ENCODE measurements around the gene HES3. TPM values are rescaled to one million over a fixed set of nuclear protein-coding genes. Genes with fewer than 3 reads are reported as not detected.
A peak's percentile ranks its signal among the peaks of the same experiment; 100 is the strongest.

The HES3 gene
- total RNA-seq, 4 donors from 2014 or later: not detected

GRCh38 chr1:6285336-6285735 lies 41.4 kb downstream of the HES3 start:
- Histone ChIP-seq H3K36me3 (no peaks in the 10 kb centered on the region), H3K27ac (no peak overlapping the region), H3K9me3 (no peaks in the 10 kb centered on the region), H3K4me1 (peaks cover 8 to 10% of the 10 kb centered on the region in 2 donors), H3K27me3 (no peaks in the 10 kb centered on the region), H3K4me3 (no peak overlapping the region)
- intact Hi-C loops (cut with DNase I; ENCODE audit: low total_unique reads): no loop called here
- TF ChIP-seq CTCF (IDR thresholded peaks at IDR 0.05): no peak
- TF ChIP-seq POLR2A (IDR thresholded peaks at IDR 0.05): no peak
- DNase-seq: no peak

GRCh38 chr1:6286266-6286665 lies 42.3 kb downstream of the HES3 start:
- H3K27me3 ChIP-seq: no peaks in the 10 kb centered on the region
- intact Hi-C loops (cut with DNase I; ENCODE audit: low total_unique reads): no loop called here
- no peak for TF ChIP-seq POLR2A (IDR thresholded peaks at IDR 0.05)
- no peak for TF ChIP-seq CTCF (IDR thresholded peaks at IDR 0.05)
- H3K4me1 ChIP-seq: peaks cover 8 to 10% of the 10 kb centered on the region in 2 donors
- no peak overlapping the region for H3K27ac ChIP-seq
- no peaks in the 10 kb centered on the region for H3K36me3 ChIP-seq
- no peak for DNase-seq
- no peaks in the 10 kb centered on the region for H3K9me3 ChIP-seq
- H3K4me3 ChIP-seq: no peak overlapping the region

GRCh38 chr1:6287029-6287428 lies 43.0 kb downstream of the HES3 start:
- H3K9me3 ChIP-seq: no peaks in the 10 kb centered on the region
- H3K4me1 ChIP-seq: peaks cover 8 to 10% of the 10 kb centered on the region in 2 donors
- no peaks in the 10 kb centered on the region for H3K36me3 ChIP-seq
- intact Hi-C loops (cut with DNase I; ENCODE audit: low total_unique reads): no loop called here
- H3K4me3 ChIP-seq: no peak overlapping the region
- H3K27ac ChIP-seq: peak overlapping the region; percentile 50 to 53
- no peaks in the 10 kb centered on the region for H3K27me3 ChIP-seq
- TF ChIP-seq CTCF (IDR thresholded peaks at IDR 0.05) (no peak), POLR2A (IDR thresholded peaks at IDR 0.05) (no peak)
- no peak for DNase-seq

GRCh38 chr1:6287431-6287886 lies 43.5 kb downstream of the HES3 start:
- peak overlapping the region; percentile 50 to 53 for H3K27ac ChIP-seq
- DNase-seq: peak in 1 of 2 donors; percentile 68
- no peak for TF ChIP-seq POLR2A (IDR thresholded peaks at IDR 0.05)
- TF ChIP-seq CTCF (IDR thresholded peaks at IDR 0.05): no peak
- no peaks in the 10 kb centered on the region for H3K9me3 ChIP-seq
- H3K36me3 ChIP-seq: no peaks in the 10 kb centered on the region
- no peak overlapping the region for H3K4me3 ChIP-seq
- intact Hi-C loops (cut with DNase I; ENCODE audit: low total_unique reads): no loop called here
- H3K27me3 ChIP-seq: no peaks in the 10 kb centered on the region
- peaks cover 8 to 10% of the 10 kb centered on the region in 2 donors for H3K4me1 ChIP-seq

GRCh38 chr1:6288026-6288425 lies 44.0 kb downstream of the HES3 start:
- no peaks in the 10 kb centered on the region for H3K9me3 ChIP-seq
- TF ChIP-seq CTCF (IDR thresholded peaks at IDR 0.05) (no peak), POLR2A (IDR thresholded peaks at IDR 0.05) (no peak)
- H3K4me1 ChIP-seq: peaks cover 8 to 10% of the 10 kb centered on the region in 2 donors
- peak overlapping the region; percentile 50 to 53 for H3K27ac ChIP-seq
- H3K27me3 ChIP-seq: no peaks in the 10 kb centered on the region
- H3K36me3 ChIP-seq: no peaks in the 10 kb centered on the region
- intact Hi-C loops (cut with DNase I; ENCODE audit: low total_unique reads): no loop called here
- DNase-seq: no peak
- no peak overlapping the region for H3K4me3 ChIP-seq

Data from uterus (tissue), 4 donors.